ENCODE data around the gene MED29. TPM values are rescaled to one million over a fixed set of nuclear protein-coding genes. Genes with fewer than 3 reads are reported as not detected.

Gene MED29
- total and polyA plus RNA-seq, 10 of the 15 experiments (the other 5 are each of a cell fraction or from before 2014, with no cell fraction given) = 3.2 to 36.6 (median 22.8) TPM

DNA sequence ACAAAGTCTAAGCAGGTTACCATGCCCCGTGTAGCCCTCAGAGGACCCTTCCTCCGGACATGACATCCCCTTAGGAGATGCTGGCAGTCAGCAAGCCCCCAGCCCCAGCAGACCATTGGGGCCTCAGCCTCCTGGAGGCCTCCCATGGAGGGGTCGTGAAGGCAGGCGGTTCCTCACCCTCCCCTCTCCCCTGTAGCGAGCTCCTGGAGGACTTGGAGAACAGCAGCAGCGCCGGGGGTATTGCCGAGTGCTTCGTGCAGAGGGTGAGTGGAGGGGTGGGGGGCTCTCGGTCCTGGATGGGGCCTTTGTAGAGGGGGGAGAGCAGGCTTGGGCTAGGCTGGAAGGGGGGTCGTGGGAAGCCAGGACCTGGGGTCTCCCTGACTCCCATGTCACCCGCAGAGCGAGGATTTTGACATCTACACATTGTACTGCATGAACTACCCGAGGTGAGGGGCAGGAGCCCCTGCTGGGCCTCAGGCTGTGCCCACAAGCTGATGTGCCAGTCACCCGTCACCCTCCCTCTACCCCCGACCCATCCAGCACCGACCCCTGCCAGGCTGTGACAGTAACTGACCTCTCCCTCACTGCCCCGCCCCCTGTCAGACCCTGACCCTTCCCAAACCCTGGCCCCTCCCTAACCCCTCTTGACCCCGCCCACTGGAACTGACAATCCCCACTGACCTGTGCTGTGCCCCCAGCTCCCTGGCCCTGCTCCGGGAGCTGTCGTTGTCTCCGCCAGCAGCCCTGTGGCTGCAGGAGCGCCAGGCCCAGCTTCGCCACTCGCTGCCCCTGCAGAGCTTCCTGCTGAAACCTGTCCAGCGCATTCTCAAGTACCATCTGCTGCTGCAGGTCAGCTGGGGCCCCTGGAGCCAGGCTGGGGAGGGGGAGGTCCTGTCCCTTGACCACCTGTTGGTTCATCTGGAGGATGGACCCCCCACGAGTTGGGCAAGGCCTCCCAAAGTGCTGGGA lies 25.3 kb downstream of the MED29 start (continued):
- TF ChIP-seq, protein P1, sequence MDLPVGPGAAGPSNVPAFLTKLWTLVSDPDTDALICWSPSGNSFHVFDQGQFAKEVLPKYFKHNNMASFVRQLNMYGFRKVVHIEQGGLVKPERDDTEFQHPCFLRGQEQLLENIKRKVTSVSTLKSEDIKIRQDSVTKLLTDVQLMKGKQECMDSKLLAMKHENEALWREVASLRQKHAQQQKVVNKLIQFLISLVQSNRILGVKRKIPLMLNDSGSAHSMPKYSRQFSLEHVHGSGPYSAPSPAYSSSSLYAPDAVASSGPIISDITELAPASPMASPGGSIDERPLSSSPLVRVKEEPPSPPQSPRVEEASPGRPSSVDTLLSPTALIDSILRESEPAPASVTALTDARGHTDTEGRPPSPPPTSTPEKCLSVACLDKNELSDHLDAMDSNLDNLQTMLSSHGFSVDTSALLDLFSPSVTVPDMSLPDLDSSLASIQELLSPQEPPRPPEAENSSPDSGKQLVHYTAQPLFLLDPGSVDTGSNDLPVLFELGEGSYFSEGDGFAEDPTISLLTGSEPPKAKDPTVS (IDR thresholded peaks at IDR 0.05; ENCODE audit: low read depth, low read length) = no peak

DNA sequence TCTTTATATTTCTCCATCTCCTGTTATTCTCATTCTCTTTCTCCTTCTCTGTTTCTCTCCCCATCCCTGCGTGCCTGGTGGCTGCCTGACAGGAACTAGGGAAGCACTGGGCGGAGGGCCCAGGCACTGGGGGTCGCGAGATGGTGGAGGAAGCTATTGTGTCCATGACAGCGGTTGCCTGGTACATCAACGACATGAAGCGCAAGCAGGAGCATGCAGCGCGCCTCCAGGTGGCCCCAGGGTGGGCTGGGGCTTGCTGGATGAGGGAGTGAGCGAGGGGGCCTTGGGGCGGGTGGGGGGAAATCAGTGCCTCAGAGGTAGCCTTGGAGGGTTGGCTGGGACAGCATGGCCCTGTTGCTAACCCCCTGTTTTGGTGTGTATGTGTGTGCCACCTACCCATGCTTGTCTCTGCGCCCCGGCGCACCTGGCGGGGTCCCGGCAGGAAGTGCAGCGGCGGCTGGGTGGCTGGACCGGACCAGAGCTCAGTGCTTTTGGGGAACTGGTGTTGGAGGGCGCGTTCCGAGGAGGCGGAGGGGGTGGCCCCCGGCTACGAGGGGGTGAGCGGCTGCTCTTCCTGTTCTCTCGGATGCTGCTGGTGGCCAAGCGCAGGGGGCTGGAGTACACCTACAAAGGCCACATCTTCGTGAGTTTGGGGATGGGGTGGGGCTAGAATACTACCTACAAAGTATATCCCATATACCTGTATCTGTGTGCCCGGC lies 26.4 kb downstream of the MED29 start:
- ChIA-PET RAD21 (ENCODE audit: unreplicated experiment) (no interaction called here), CTCF (interaction anchor here (0.6 kb wide), 1 partner anchor 111 kb away, joined by 3 read pairs; no protein-coding TSS in a partner anchor), SMC1A (ENCODE audit: uncharacterized antibody, unreplicated experiment) (no interaction called here), POLR2A (interaction anchor here (0.7 to 1.2 kb wide), 2 partner anchors 11 to 217 kb away, joined by 3 read pairs; no protein-coding TSS in a partner anchor)
- Histone ChIP-seq H3K79me2 (ENCODE audit: control insufficient read depth, insufficient read depth, low read length) (peaks cover 24% of the 10 kb centered on the region), H3K36me3 (ENCODE audit: control insufficient read depth in 2 of 2, insufficient read depth in 2 of 2, low read length in 1 of 2) (peaks cover 6 to 10% of the 10 kb centered on the region in 2 experiments; a peak in 3 of 4 replicates), H3K4me1 (ENCODE audit: control insufficient read depth, insufficient read depth, low read length) (no peaks in the 10 kb centered on the region), H3K27me3 (replicated peaks in 1 of 2; ENCODE audit: control insufficient read depth in 2 of 2, insufficient read depth in 2 of 2, low read length in 1 of 2) (no peaks in the 10 kb centered on the region), H3K27ac (ENCODE audit: control insufficient read depth, insufficient read depth) (no peak overlapping the region), H4K20me1 (ENCODE audit: control insufficient read depth, insufficient read depth) (no peaks in the 10 kb centered on the region), H3K4me3 (no peak overlapping the region), H3K9me3 (replicated peaks; ENCODE audit: control insufficient read depth, insufficient read depth, low read length) (no peaks in the 10 kb centered on the region), H3K9ac (ENCODE audit: control insufficient read depth, insufficient read depth, low read length) (no peak overlapping the region), H2AFZ (ENCODE audit: control insufficient read depth, low read depth, low read length) (no peak overlapping the region), H3K4me2 (ENCODE audit: control insufficient read depth, insufficient read depth) (no peak overlapping the region)
- in situ Hi-C loops (cut with MboI) = no loop called here
- TF ChIP-seq GATAD2B (conservative IDR thresholded peaks at IDR 0.05; ENCODE audit: low read depth) = no peak
- no peak for TF ChIP-seq ZNF687 (IDR thresholded peaks at IDR 0.05)
- no peak for TF ChIP-seq SUPT20H (IDR thresholded peaks at IDR 0.05; ENCODE audit: borderline replicate concordance, control insufficient read depth, low read depth, low read length)
- TF ChIP-seq IKZF1 (conservative IDR thresholded peaks at IDR 0.05) = no peak
- no peak for TF ChIP-seq NFXL1 (IDR thresholded peaks at IDR 0.05; ENCODE audit: borderline replicate concordance)
- TF ChIP-seq RFX5 (IDR thresholded peaks at IDR 0.05; ENCODE audit: low read depth, low read length) = no peak
- no peak for TF ChIP-seq TARDBP (IDR thresholded peaks at IDR 0.05; ENCODE audit: borderline replicate concordance)
- TF ChIP-seq, protein P2, sequence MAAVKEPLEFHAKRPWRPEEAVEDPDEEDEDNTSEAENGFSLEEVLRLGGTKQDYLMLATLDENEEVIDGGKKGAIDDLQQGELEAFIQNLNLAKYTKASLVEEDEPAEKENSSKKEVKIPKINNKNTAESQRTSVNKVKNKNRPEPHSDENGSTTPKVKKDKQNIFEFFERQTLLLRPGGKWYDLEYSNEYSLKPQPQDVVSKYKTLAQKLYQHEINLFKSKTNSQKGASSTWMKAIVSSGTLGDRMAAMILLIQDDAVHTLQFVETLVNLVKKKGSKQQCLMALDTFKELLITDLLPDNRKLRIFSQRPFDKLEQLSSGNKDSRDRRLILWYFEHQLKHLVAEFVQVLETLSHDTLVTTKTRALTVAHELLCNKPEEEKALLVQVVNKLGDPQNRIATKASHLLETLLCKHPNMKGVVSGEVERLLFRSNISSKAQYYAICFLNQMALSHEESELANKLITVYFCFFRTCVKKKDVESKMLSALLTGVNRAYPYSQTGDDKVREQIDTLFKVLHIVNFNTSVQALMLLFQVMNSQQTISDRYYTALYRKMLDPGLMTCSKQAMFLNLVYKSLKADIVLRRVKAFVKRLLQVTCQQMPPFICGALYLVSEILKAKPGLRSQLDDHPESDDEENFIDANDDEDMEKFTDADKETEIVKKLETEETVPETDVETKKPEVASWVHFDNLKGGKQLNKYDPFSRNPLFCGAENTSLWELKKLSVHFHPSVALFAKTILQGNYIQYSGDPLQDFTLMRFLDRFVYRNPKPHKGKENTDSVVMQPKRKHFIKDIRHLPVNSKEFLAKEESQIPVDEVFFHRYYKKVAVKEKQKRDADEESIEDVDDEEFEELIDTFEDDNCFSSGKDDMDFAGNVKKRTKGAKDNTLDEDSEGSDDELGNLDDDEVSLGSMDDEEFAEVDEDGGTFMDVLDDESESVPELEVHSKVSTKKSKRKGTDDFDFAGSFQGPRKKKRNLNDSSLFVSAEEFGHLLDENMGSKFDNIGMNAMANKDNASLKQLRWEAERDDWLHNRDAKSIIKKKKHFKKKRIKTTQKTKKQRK (IDR thresholded peaks at IDR 0.05; ENCODE audit: low read depth, low read length) = no peak
- TF ChIP-seq HDAC2 (IDR thresholded peaks at IDR 0.05) = no peak
- TF ChIP-seq CBX3 (IDR thresholded peaks at IDR 0.05; ENCODE audit: borderline replicate concordance, low read depth) = no peak
- ATAC-seq (no peak), DNase-seq (ENCODE audit: low read depth, low spot score) (no peak), FAIRE-seq (no peak)
- intact Hi-C loops (cut with micrococcal nuclease; ENCODE audit: unreplicated experiment) = loop anchor here (10.0 kb wide), 1 partner anchor 117 kb away; the partner anchor contains the start of gene EID2B
- no TSS peak for BruUV-seq (replicated peaks)
- WGBS (ENCODE audit: insufficient coverage, insufficient replicate concordance, low lambda C conversion rate, missing lambda C conversion rate) = 97% methylated on average over 30 of the region's 30 CpGs

Data from GM12878 (cell line).